Gastroesophageal sphincter (tissue), 3 donors: ENCODE measurements around the gene FCER1A.

ENCODE experiments used
- EP300 ChIP-seq: sonication (generic); formaldehyde crosslinking; IDR thresholded peaks from one replicate; pipeline ENCODE4 v1.6.1; 2017; ENCODE audit warnings: antibody characterized with exemption, mild to moderate bottlenecking
- TF ChIP-seq, protein P1 (sequence below), 4 experiments: fragments of 200-600 bp in 2 of 4; fragments of 450-650 bp in 2 of 4; sonication (generic) in 1 of 4; IDR thresholded peaks; one replicate each; pipeline ENCODE4 v1.5.1; 2017 to 2019; ENCODE audit warnings: antibody characterized with exemption in 4 of 4, mild to moderate bottlenecking in 2 of 4, moderate library complexity in 2 of 4

- TF ChIP-seq, protein P1, sequence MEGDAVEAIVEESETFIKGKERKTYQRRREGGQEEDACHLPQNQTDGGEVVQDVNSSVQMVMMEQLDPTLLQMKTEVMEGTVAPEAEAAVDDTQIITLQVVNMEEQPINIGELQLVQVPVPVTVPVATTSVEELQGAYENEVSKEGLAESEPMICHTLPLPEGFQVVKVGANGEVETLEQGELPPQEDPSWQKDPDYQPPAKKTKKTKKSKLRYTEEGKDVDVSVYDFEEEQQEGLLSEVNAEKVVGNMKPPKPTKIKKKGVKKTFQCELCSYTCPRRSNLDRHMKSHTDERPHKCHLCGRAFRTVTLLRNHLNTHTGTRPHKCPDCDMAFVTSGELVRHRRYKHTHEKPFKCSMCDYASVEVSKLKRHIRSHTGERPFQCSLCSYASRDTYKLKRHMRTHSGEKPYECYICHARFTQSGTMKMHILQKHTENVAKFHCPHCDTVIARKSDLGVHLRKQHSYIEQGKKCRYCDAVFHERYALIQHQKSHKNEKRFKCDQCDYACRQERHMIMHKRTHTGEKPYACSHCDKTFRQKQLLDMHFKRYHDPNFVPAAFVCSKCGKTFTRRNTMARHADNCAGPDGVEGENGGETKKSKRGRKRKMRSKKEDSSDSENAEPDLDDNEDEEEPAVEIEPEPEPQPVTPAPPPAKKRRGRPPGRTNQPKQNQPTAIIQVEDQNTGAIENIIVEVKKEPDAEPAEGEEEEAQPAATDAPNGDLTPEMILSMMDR (IDR thresholded peaks at IDR 0.05), result no peak
- TF ChIP-seq EP300, result no peak
Observed at GRCh38 chr1:159282118-159282517, 20.0 kb upstream of the FCER1A start.
